DMS53 (cell line): ENCODE results near the gene GRM7.

Experiments used
- DNase-seq: peaks from one replicate; lab custom pipeline; 2025; lab: John Stamatoyannopoulos, UW

Gene GRM7

GRCh38 chr3:6971933-6972332 is 111.0 kb downstream of the GRM7 start:
- DNase-seq = no peak

- DNase-seq = no peak
Observed at GRCh38 chr3:6985848-6986247, 124.9 kb downstream of the GRM7 start.

- no peak for DNase-seq
Observed at GRCh38 chr3:6989608-6990291, 128.8 kb downstream of the GRM7 start.

GRCh38 chr3:6994081-6994668 is 133.3 kb downstream of the GRM7 start:
- peak; percentile 28 for DNase-seq

- no peak for DNase-seq
Observed at GRCh38 chr3:7000501-7000900, 139.6 kb downstream of the GRM7 start.

- DNase-seq = no peak
Observed at GRCh38 chr3:7001370-7001769, 140.5 kb downstream of the GRM7 start.

GRCh38 chr3:7015683-7016440 is 154.9 kb downstream of the GRM7 start:
- peak; percentile 0 for DNase-seq

- DNase-seq = no peak
Observed at GRCh38 chr3:7025581-7026300, 164.8 kb downstream of the GRM7 start.

GRCh38 chr3:7029562-7029961 is 168.6 kb downstream of the GRM7 start:
- DNase-seq = no peak

GRCh38 chr3:7038394-7038793 is 177.5 kb downstream of the GRM7 start:
- no peak for DNase-seq

- no peak for DNase-seq
Observed at GRCh38 chr3:7062714-7063113, 201.8 kb downstream of the GRM7 start.

GRCh38 chr3:7070461-7070860 is 209.5 kb downstream of the GRM7 start:
- DNase-seq = no peak

GRCh38 chr3:7074217-7074616 is 213.3 kb downstream of the GRM7 start:
- DNase-seq = no peak

GRCh38 chr3:7075117-7075516 is 214.2 kb downstream of the GRM7 start:
- no peak for DNase-seq

- no peak for DNase-seq
Observed at GRCh38 chr3:7075901-7076300, 215.0 kb downstream of the GRM7 start.

GRCh38 chr3:7082244-7082643 is 221.3 kb downstream of the GRM7 start:
- DNase-seq = no peak

- DNase-seq = no peak
Observed at GRCh38 chr3:7086417-7086816, 225.5 kb downstream of the GRM7 start.

GRCh38 chr3:7095116-7095515 is 234.2 kb downstream of the GRM7 start:
- no peak for DNase-seq

- no peak for DNase-seq
Observed at GRCh38 chr3:7100136-7100535, 239.2 kb downstream of the GRM7 start.

GRCh38 chr3:7106635-7107034 is 245.7 kb downstream of the GRM7 start:
- no peak for DNase-seq

- DNase-seq = peak; percentile 43
Observed at GRCh38 chr3:7112523-7113056, 251.7 kb downstream of the GRM7 start.

GRCh38 chr3:7144697-7145308 is 283.9 kb downstream of the GRM7 start:
- peak; percentile 51 for DNase-seq
